Measurements from ENCODE around the gene AMBP.

Gene AMBP

GRCh38 chr9:114087721-114088120 is 9.6 kb upstream of the AMBP start:
- Histone ChIP-seq H3K9me3 (ENCODE audit: insufficient read depth, low read length) (no peaks in the 10 kb centered on the region), H3K27ac (ENCODE audit: low read length) (no peak overlapping the region), H2AFZ (ENCODE audit: low read depth, low read length) (no peak overlapping the region), H3K4me2 (ENCODE audit: low read length) (no peak overlapping the region), H3K4me1 (ENCODE audit: low read length) (no peaks in the 10 kb centered on the region), H3K4me3 (ENCODE audit: low read length) (no peak overlapping the region), H3K9ac (ENCODE audit: low read length) (no peak overlapping the region), H3K79me2 (ENCODE audit: low read length) (no peaks in the 10 kb centered on the region), H3K36me3 (replicated peaks; ENCODE audit: low read depth, low read length) (no peaks in the 10 kb centered on the region), H4K20me1 (ENCODE audit: insufficient read depth, low read length) (no peaks in the 10 kb centered on the region), H3K27me3 (ENCODE audit: low read depth, low read length) (no peaks in the 10 kb centered on the region)
- TF ChIP-seq EZH2phosphoT487 (IDR thresholded peaks at IDR 0.05; ENCODE audit: low read depth), result no peak

GRCh38 chr9:114086607-114087006 is 8.5 kb upstream of the AMBP start:
- no peak overlapping the region for H2AFZ ChIP-seq (ENCODE audit: low read depth, low read length)
- no peaks in the 10 kb centered on the region for H3K4me1 ChIP-seq (ENCODE audit: low read length)
- H3K36me3 ChIP-seq (replicated peaks; ENCODE audit: low read depth, low read length), result no peaks in the 10 kb centered on the region
- no peak overlapping the region for H3K4me2 ChIP-seq (ENCODE audit: low read length)
- no peaks in the 10 kb centered on the region for H3K27me3 ChIP-seq (ENCODE audit: low read depth, low read length)
- H3K4me3 ChIP-seq (ENCODE audit: low read length), result no peak overlapping the region
- no peak overlapping the region for H3K9ac ChIP-seq (ENCODE audit: low read length)
- H3K9me3 ChIP-seq (ENCODE audit: insufficient read depth, low read length), result no peaks in the 10 kb centered on the region
- H3K79me2 ChIP-seq (ENCODE audit: low read length), result no peaks in the 10 kb centered on the region
- H3K27ac ChIP-seq (ENCODE audit: low read length), result no peak overlapping the region
- TF ChIP-seq CTCF (IDR thresholded peaks at IDR 0.05; ENCODE audit: low read depth, low read length) (no peak), EZH2phosphoT487 (IDR thresholded peaks at IDR 0.05; ENCODE audit: low read depth) (no peak)
- no peaks in the 10 kb centered on the region for H4K20me1 ChIP-seq (ENCODE audit: insufficient read depth, low read length)

GRCh38 chr9:114086009-114086408 is 7.9 kb upstream of the AMBP start:
- Histone ChIP-seq H3K9ac (ENCODE audit: low read length) (no peak overlapping the region), H3K27me3 (ENCODE audit: low read depth, low read length) (no peaks in the 10 kb centered on the region), H3K4me1 (ENCODE audit: low read length) (no peaks in the 10 kb centered on the region), H3K27ac (ENCODE audit: low read length) (no peak overlapping the region), H4K20me1 (ENCODE audit: insufficient read depth, low read length) (no peaks in the 10 kb centered on the region), H3K4me2 (ENCODE audit: low read length) (no peak overlapping the region), H2AFZ (ENCODE audit: low read depth, low read length) (no peak overlapping the region), H3K4me3 (ENCODE audit: low read length) (no peak overlapping the region), H3K36me3 (replicated peaks; ENCODE audit: low read depth, low read length) (no peaks in the 10 kb centered on the region), H3K79me2 (ENCODE audit: low read length) (no peaks in the 10 kb centered on the region), H3K9me3 (ENCODE audit: insufficient read depth, low read length) (no peaks in the 10 kb centered on the region)
- no peak for TF ChIP-seq EZH2phosphoT487 (IDR thresholded peaks at IDR 0.05; ENCODE audit: low read depth)
- TF ChIP-seq CTCF (IDR thresholded peaks at IDR 0.05; ENCODE audit: low read depth, low read length), result no peak

- Histone ChIP-seq H3K9ac (ENCODE audit: low read length) (no peak overlapping the region), H3K4me2 (ENCODE audit: low read length) (no peak overlapping the region), H2AFZ (ENCODE audit: low read depth, low read length) (no peak overlapping the region), H3K36me3 (replicated peaks; ENCODE audit: low read depth, low read length) (no peaks in the 10 kb centered on the region), H3K27ac (ENCODE audit: low read length) (no peak overlapping the region), H4K20me1 (ENCODE audit: insufficient read depth, low read length) (no peaks in the 10 kb centered on the region), H3K4me1 (ENCODE audit: low read length) (no peaks in the 10 kb centered on the region), H3K27me3 (ENCODE audit: low read depth, low read length) (no peaks in the 10 kb centered on the region), H3K79me2 (ENCODE audit: low read length) (no peaks in the 10 kb centered on the region), H3K9me3 (ENCODE audit: insufficient read depth, low read length) (no peaks in the 10 kb centered on the region), H3K4me3 (ENCODE audit: low read length) (no peak overlapping the region)
- no peak for TF ChIP-seq EZH2phosphoT487 (IDR thresholded peaks at IDR 0.05; ENCODE audit: low read depth)
- TF ChIP-seq CTCF (IDR thresholded peaks at IDR 0.05; ENCODE audit: low read depth, low read length), result no peak
Observed at GRCh38 chr9:114085387-114085789, 7.3 kb upstream of the AMBP start.
